Activated T-cell treated with anti-CD3 and anti-CD28 coated beads, Interleukin-2, amount 50 U/mL, for 1 hour (primary cell): ENCODE measurements around the gene FOXO3.

Experiments
- DNase-seq: peaks from one replicate; pipeline ENCODE4 v3.0.0-alpha.2; 2020

Gene FOXO3

GRCh38 chr6:108576709-108577108 lies 16.0 kb downstream of the FOXO3 start:
- no peak for DNase-seq

- DNase-seq, result no peak
These were observed 17.4 kb downstream of the FOXO3 start for GRCh38 chr6:108578166-108578565.

- DNase-seq, result no peak
These were observed 18.0 kb downstream of the FOXO3 start for GRCh38 chr6:108578595-108579327.

DNA sequence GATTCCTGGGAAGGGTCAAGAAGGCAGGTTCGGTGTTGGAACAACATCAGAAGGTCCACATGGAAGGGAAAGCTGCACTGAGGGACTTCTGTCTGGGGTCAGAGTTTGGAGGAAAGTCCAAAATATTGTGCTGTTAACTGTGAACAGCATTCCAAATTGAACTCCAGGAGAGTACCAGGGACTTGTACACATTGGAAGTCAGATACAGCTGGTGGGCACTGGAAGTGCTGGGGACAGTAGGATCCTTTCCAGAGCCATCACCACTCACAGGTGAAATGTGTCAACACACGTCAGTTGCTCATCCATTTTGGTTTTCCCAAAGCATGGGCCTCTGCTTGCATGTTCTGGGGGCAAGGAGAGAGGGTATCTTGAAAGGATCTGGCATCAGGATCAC lies 18.6 kb downstream of the FOXO3 start:
- no peak for DNase-seq

GRCh38 chr6:108580646-108581045 lies 19.9 kb downstream of the FOXO3 start:
- DNase-seq, result no peak

DNA sequence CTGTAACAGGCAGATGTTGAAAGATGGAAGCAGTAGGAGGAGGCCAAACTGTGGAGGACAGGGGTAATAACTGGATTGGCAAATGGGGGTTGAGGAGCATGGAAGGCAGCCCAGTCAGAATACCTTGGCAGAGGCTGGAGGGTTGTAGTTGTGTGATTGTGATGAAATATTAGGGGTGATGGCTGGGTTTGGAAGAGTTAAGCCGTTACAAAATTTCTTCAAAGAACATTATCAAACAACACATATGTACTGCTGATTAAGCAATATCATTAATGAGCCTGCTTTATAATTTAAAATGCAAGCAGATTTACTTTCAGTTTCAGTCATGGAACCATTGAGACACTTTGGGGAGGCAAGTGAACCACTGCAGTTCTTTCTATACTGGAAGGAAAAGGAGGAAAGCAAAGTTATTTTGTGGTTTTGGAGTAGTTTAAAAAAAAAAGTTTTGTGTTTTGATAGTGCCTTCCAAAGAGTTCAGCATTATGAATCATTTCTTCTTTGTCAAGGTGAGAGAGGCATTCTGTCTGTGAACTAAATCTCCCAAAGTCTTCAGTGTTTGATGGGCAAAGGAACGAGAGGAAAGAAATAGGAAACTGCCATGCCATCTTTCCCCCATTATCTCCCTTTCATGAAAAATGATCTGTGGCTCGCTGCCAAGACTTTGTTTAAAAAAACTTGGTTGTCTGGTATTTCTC lies 20.7 kb downstream of the FOXO3 start:
- DNase-seq, result no peak

- DNase-seq, result no peak
These were observed 21.3 kb downstream of the FOXO3 start for GRCh38 chr6:108581932-108582475.

GRCh38 chr6:108582618-108583017 lies 21.9 kb downstream of the FOXO3 start:
- no peak for DNase-seq

GRCh38 chr6:108584323-108584722 lies 23.6 kb downstream of the FOXO3 start:
- no peak for DNase-seq

DNA sequence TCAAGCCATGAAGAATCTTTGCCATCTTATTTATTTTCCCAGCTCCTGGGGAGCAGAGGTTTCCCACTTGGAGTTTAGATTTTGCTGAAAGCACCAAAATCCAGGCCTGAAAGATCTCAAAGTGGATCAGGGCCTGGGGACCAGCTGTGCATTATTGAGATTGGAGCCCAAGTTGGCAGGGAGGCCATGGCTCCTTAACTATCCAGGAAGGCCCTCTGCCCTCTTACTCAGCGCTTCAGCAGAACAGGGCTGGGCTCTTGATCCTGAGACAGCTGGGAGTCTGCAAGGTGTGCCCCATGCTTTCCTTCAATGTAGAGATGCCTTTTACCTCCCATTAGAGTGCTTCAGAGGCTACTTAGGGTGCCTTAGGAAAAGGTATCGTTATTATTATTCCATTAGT lies 24.6 kb downstream of the FOXO3 start:
- DNase-seq, result no peak

DNA sequence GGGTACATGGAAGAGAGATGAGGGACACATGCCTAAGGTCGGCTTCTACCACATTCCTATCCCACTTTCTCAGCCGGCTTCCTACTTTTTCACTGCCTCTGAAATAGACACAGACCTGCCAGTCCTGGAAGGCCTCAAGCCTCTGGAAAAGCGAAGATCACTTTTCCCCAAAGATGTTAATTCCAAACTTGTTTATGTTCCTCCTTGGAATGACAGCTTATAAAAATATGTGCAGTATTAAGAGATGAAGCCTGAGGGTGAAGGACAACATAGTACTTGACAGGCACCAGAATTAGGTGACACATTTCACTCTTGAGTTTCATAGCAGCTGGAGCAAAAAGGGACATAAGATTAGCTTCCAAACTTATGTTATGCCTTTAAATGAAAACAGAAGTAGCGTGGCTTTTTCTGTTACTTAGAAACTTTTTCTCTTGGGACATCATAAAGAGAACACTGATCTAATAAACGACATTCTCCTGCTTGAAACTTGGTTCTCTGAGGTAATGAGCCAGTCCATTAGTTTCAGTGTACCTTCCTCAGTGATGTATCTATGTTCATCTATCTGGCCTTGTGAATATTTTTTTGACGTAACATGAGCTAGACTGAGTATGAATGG lies 25.3 kb downstream of the FOXO3 start:
- DNase-seq, result no peak

DNA sequence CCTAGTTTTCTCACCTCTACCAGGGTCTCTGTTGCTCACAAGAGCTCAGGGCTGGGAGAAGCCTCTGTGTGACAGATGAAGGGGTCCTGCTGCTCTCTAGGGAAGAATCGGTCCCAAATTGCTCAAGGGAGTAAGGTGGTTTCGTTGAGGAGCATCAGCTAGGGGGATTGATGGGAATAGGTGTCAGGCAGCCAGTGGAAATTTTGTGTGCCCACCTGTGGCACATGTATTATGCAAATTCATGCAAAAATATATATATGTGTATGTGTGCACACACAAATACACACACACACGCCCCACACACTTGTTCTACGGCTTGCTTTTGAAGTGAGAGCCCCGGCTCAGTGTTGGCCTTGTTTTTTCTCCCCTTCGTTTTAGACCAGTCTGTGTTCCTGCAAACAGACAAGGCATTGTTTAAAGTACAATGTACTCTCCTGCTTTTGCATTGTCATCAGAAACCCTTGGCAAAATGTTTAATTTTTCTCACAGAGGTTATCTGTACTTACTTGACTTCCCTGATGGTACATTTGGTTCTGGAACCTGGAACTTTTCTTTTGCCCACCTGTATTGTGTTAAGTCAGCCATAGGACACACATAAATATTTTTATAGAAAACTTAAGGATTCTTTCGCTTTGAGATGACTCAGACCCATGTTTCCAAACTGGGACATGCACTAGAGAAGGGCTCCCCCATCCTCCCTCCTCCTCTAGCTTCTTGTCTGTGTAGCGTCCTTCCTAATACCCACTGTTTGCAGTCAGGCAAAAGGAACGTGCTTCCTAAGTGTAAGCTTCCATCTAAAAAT lies 26.7 kb downstream of the FOXO3 start:
- DNase-seq, result no peak

DNA sequence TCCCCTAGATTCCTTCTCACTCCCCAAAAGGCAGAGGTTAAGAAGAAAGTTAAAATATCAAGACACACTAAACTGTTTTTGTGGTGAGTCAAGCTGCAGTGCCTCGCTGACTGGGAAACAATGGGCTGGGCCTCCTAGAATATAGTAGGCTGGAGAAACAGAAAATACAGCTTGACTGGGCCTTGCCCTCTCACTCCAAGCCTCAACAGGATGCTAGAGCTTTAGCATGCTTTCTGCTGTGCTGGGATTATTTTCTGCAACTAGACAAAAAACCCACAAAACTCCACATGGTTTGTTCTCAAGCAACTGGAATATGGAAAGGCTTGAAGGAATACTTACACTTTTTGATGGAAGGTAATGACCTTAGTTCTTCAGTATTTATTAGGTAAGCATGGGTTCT lies 27.9 kb downstream of the FOXO3 start:
- DNase-seq, result no peak

DNA sequence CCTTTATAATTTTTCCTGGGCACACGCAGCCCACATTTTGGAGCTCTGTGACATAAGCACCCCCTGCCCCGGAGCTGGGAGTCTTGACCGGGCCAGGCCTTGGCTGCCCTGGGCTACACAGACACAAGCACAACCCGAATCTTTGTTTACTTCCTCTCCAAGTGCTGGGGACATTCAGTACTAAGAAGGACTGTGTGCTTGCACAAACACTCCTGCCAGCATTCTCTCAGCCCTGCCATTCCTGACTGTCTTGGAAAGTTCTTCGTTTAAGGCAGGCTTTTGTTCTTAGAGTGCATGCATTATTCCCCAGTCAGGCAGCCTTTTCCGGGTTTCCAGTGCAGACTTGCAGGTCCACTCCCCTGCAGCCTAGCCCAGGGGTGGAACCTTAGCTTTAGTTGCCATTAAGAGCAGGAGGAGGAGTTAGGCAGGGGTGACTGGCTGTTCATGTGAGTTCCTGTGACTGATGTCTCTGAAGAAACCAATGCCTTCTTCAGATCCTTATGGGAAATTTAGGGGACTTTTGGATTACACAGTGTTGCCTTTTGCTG lies 28.6 kb downstream of the FOXO3 start:
- DNase-seq, result no peak

DNA sequence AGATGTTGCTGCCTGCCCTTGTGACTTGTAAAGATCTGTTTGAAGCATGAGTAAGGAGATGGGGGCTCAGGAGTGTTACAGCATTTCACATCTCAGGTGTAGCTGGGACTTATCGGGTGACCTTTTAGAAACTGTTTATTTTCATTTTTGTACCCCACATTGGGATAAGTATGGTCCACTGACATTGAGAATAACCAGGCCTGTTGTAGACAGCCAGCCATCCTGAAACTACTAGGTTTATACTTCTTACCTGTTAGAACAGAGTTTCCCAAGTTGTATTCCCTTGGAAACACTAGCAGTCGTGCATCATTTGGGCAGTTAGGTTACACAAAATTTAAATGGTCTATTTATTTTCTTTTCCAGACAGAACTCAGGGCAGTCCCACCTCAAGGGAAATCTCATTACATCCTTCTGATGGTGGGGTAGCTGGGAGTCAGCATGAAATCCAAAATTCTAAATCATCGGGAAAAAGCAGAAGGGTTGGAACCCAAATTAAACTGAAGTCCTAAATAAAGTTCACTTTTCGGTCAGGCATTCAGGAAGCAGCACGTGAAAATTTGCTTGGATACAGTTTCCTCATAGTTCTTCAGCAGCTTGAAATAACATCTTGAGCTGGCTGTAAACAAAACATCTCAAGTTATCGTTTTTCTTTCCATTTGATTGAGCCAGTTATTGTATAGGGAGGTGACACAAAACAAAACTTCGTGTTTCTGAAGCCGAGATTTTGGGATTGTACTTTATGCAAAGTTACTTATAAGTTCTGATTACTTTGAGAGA lies 30.5 kb downstream of the FOXO3 start:
- DNase-seq, result no peak

- DNase-seq, result peak; percentile 34
These were observed 31.9 kb downstream of the FOXO3 start for GRCh38 chr6:108592371-108593337.

DNA sequence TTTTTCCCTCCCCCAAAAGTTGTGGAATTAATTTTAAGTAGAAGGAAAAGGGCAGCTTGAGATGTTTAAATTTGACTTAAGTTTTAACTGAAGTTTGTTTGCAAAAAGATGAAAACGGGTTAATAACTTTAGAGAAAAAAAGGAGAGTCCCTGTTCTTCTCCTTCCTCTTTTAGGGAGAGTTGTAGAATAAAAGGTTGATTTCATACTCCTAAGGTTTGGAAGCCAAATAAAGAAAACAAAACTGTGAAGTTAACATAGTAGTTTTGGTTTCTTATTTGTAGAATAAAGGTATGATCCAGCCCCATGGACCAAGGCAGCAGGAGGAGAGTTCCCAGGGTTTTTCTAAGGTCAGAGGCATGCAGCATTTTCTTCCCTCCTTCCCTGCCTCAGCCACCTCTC lies 33.4 kb downstream of the FOXO3 start:
- DNase-seq, result no peak

DNA sequence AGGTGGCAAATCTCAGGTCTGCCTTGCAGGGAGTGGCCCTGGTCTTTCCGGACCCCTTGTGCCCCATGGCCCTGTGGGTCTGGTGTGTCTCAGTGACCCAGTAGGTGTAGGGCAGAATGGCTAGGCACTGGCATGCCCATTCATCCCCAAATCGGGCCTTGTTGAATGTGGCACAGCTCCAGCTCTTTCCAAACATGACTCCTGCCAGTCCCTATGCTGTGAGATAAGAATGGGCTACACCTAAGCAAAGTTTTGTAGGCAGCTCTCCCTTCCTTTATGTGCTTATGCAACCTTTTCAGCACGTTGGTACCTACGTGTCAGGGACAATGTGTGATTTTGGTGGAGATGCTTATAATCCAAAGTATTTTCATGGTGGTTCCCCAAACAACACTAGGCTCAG lies 33.9 kb downstream of the FOXO3 start:
- DNase-seq, result no peak

DNA sequence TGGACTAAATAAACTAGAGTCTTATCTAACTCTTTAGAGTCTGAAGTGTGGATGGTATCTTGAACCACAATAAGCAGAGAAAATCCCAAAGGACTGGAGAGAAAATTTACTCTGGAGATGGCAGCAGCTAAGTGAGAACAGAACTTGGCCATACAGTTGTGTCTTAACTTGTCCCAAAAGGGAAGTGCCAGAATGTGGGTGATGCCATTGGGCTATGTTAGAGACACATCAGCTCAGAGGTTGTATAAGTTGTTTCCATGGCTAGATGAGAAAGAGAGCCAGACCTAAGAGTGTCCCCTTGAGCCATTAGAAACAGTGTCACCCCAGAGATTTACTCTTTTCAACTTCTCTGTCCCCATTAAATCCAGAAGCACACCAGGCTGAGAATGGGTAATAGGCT lies 36.2 kb downstream of the FOXO3 start:
- DNase-seq, result no peak

GRCh38 chr6:108597572-108598304 lies 37.0 kb downstream of the FOXO3 start:
- no peak for DNase-seq
